ENCODE data around the gene HMX1.

HMX1 gene

DNA sequence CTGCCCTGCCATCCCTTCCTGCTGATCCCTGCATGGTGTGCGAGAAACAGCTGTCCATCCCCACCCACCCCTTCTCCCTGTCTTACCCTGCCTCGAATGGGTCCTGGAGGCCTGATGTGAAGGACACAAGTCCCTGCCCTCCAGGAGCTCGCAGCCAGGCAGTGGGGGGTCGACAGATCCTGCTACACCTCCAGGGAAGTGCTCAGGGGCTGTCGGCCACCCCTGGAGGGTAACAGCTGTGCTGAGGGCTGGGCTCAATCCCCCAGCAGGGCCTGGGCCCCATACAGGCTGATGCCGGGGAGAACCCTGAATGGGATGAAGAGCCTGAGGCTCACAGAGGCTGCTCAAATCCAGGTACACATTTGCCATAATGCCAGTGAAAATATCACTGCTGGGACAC is 17.6 kb downstream of the HMX1 start:
- H3K79me2 ChIP-seq (ENCODE audit: control insufficient read depth, insufficient read depth, low read length): no peaks in the 10 kb centered on the region
- H3K4me1 ChIP-seq (ENCODE audit: control insufficient read depth, low read depth, low read length): peaks cover 1% of the 10 kb centered on the region
- H2BK5ac ChIP-seq (ENCODE audit: low read length): no peak overlapping the region
- no peak overlapping the region for H2AK5ac ChIP-seq (ENCODE audit: low read length)
- H3K4ac ChIP-seq (ENCODE audit: low read depth, low read length): no peak overlapping the region
- DNase-seq: no peak
- H3K9ac ChIP-seq (ENCODE audit: low read length): no peak overlapping the region
- no peak overlapping the region for H3K56ac ChIP-seq (ENCODE audit: low read length)
- no peak overlapping the region for H3K27ac ChIP-seq (ENCODE audit: low read depth, low read length)
- H3K36me3 ChIP-seq (ENCODE audit: control insufficient read depth, insufficient read depth, low read length): no peaks in the 10 kb centered on the region
- H3K79me1 ChIP-seq (ENCODE audit: low read length): no peaks in the 10 kb centered on the region
- H3K23ac ChIP-seq (ENCODE audit: low read length): no peak overlapping the region
- no peak overlapping the region for H4K5ac ChIP-seq (ENCODE audit: low read length)
- WGBS (ENCODE audit: extremely low coverage, insufficient coverage, low lambda C conversion rate): no CpG with 5 or more reads among the region's 6 CpGs
- no peak overlapping the region for H3K4me2 ChIP-seq (ENCODE audit: low read length)
- H3K18ac ChIP-seq (ENCODE audit: low read length): no peak overlapping the region
- H3K4me3 ChIP-seq (ENCODE audit: low read length): no peak overlapping the region
- peaks cover 15% of the 10 kb centered on the region for H3K27me3 ChIP-seq (ENCODE audit: insufficient read depth, low read length, poor library complexity)
- H2BK15ac ChIP-seq (replicated peaks; ENCODE audit: low read depth): no peak overlapping the region
- no peak overlapping the region for H2BK120ac ChIP-seq (ENCODE audit: low read depth, low read length)
- H4K8ac ChIP-seq (ENCODE audit: low read depth, low read length): no peak overlapping the region

GRCh38 chr4:8853249-8853648 is 18.4 kb downstream of the HMX1 start:
- no peaks in the 10 kb centered on the region for H3K79me1 ChIP-seq (ENCODE audit: low read length)
- no peak for DNase-seq
- no peak overlapping the region for H2BK15ac ChIP-seq (replicated peaks; ENCODE audit: low read depth)
- no peak overlapping the region for H3K27ac ChIP-seq (ENCODE audit: low read depth, low read length)
- H3K18ac ChIP-seq (ENCODE audit: low read length): no peak overlapping the region
- no peaks in the 10 kb centered on the region for H3K79me2 ChIP-seq (ENCODE audit: control insufficient read depth, insufficient read depth, low read length)
- no peak overlapping the region for H3K56ac ChIP-seq (ENCODE audit: low read length)
- no peak overlapping the region for H2BK120ac ChIP-seq (ENCODE audit: low read depth, low read length)
- WGBS (ENCODE audit: extremely low coverage, insufficient coverage, low lambda C conversion rate): no CpG with 5 or more reads among the region's 6 CpGs
- no peak overlapping the region for H3K4me2 ChIP-seq (ENCODE audit: low read length)
- no peak overlapping the region for H3K4me3 ChIP-seq (ENCODE audit: low read length)
- no peaks in the 10 kb centered on the region for H3K36me3 ChIP-seq (ENCODE audit: control insufficient read depth, insufficient read depth, low read length)
- H3K27me3 ChIP-seq (ENCODE audit: insufficient read depth, low read length, poor library complexity): peaks cover 10% of the 10 kb centered on the region
- no peak overlapping the region for H3K23ac ChIP-seq (ENCODE audit: low read length)
- no peak overlapping the region for H3K9ac ChIP-seq (ENCODE audit: low read length)
- no peak overlapping the region for H3K4ac ChIP-seq (ENCODE audit: low read depth, low read length)
- H2BK5ac ChIP-seq (ENCODE audit: low read length): no peak overlapping the region
- no peak overlapping the region for H4K5ac ChIP-seq (ENCODE audit: low read length)
- no peak overlapping the region for H4K8ac ChIP-seq (ENCODE audit: low read depth, low read length)
- H3K4me1 ChIP-seq (ENCODE audit: control insufficient read depth, low read depth, low read length): peaks cover 1% of the 10 kb centered on the region
- H2AK5ac ChIP-seq (ENCODE audit: low read length): no peak overlapping the region

GRCh38 chr4:8852118-8852704 is 19.4 kb downstream of the HMX1 start:
- no peaks in the 10 kb centered on the region for H3K79me1 ChIP-seq (ENCODE audit: low read length)
- H3K18ac ChIP-seq (ENCODE audit: low read length): no peak overlapping the region
- no peak overlapping the region for H3K56ac ChIP-seq (ENCODE audit: low read length)
- no peak overlapping the region for H3K4ac ChIP-seq (ENCODE audit: low read depth, low read length)
- no peak overlapping the region for H2AK5ac ChIP-seq (ENCODE audit: low read length)
- WGBS (ENCODE audit: extremely low coverage, insufficient coverage, low lambda C conversion rate): no CpG with 5 or more reads among the region's 17 CpGs
- no peak overlapping the region for H3K23ac ChIP-seq (ENCODE audit: low read length)
- no peak overlapping the region for H2BK5ac ChIP-seq (ENCODE audit: low read length)
- DNase-seq: no peak
- no peak overlapping the region for H3K4me3 ChIP-seq (ENCODE audit: low read length)
- no peak overlapping the region for H4K8ac ChIP-seq (ENCODE audit: low read depth, low read length)
- no peak overlapping the region for H2BK15ac ChIP-seq (replicated peaks; ENCODE audit: low read depth)
- H3K4me1 ChIP-seq (ENCODE audit: control insufficient read depth, low read depth, low read length): peaks cover 1% of the 10 kb centered on the region
- H3K27ac ChIP-seq (ENCODE audit: low read depth, low read length): no peak overlapping the region
- no peaks in the 10 kb centered on the region for H3K36me3 ChIP-seq (ENCODE audit: control insufficient read depth, insufficient read depth, low read length)
- peaks cover 6% of the 10 kb centered on the region for H3K27me3 ChIP-seq (ENCODE audit: insufficient read depth, low read length, poor library complexity)
- no peak overlapping the region for H3K9ac ChIP-seq (ENCODE audit: low read length)
- H4K5ac ChIP-seq (ENCODE audit: low read length): no peak overlapping the region
- no peaks in the 10 kb centered on the region for H3K79me2 ChIP-seq (ENCODE audit: control insufficient read depth, insufficient read depth, low read length)
- no peak overlapping the region for H3K4me2 ChIP-seq (ENCODE audit: low read length)
- no peak overlapping the region for H2BK120ac ChIP-seq (ENCODE audit: low read depth, low read length)

DNA sequence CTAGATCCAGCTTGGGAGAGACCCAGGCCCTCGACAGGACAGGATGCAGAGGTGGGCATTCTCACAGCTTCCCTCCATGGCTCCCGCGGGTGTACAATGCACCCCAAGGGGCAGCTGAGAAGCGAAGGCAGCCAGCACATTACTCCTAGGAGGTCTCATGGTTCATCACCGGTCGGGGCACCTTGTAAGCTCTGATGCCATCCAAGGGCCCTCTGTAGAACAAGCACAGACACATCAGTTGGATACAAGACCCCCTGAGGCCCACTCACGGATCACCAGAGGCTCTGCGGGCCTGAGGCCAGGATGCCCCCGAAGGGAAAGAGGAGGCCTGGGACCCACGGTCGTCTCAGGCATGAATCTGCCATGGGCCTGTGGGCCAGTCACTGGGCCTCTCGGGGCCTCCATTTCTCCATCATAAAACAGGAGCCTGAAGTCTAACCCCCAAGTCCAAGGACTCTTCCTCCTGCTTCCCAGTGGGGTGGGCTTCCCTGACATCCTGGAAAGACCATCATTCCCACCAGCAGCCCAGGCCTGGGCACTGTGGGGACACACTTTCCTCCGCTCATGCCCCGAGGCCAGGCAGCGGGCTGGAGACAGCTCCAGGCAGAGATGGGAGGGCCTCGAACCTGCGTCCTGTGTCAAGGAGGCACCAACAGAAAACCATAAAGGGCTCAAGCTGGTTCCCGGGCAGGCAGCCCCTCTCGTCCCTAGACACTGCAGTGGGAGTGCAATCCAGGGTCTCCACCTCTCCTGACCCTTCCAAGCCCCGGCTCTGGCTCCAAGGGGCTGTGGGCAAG is 20.1 kb downstream of the HMX1 start:
- H4K8ac ChIP-seq (ENCODE audit: low read depth, low read length): no peak overlapping the region
- H3K79me1 ChIP-seq (ENCODE audit: low read length): no peaks in the 10 kb centered on the region
- no peak overlapping the region for H3K18ac ChIP-seq (ENCODE audit: low read length)
- H3K79me2 ChIP-seq (ENCODE audit: control insufficient read depth, insufficient read depth, low read length): no peaks in the 10 kb centered on the region
- no peaks in the 10 kb centered on the region for H3K36me3 ChIP-seq (ENCODE audit: control insufficient read depth, insufficient read depth, low read length)
- no peak overlapping the region for H3K56ac ChIP-seq (ENCODE audit: low read length)
- no peak overlapping the region for H3K27ac ChIP-seq (ENCODE audit: low read depth, low read length)
- H2BK120ac ChIP-seq (ENCODE audit: low read depth, low read length): no peak overlapping the region
- DNase-seq: no peak
- H3K4me2 ChIP-seq (ENCODE audit: low read length): no peak overlapping the region
- H3K4ac ChIP-seq (ENCODE audit: low read depth, low read length): no peak overlapping the region
- H3K9ac ChIP-seq (ENCODE audit: low read length): no peak overlapping the region
- no peak overlapping the region for H4K5ac ChIP-seq (ENCODE audit: low read length)
- H3K23ac ChIP-seq (ENCODE audit: low read length): no peak overlapping the region
- no peak overlapping the region for H3K4me3 ChIP-seq (ENCODE audit: low read length)
- H3K4me1 ChIP-seq (ENCODE audit: control insufficient read depth, low read depth, low read length): peaks cover 1% of the 10 kb centered on the region
- H2AK5ac ChIP-seq (ENCODE audit: low read length): no peak overlapping the region
- no peak overlapping the region for H2BK5ac ChIP-seq (ENCODE audit: low read length)
- H3K27me3 ChIP-seq (ENCODE audit: insufficient read depth, low read length, poor library complexity): peaks cover 5% of the 10 kb centered on the region
- WGBS (ENCODE audit: extremely low coverage, insufficient coverage, low lambda C conversion rate): no CpG with 5 or more reads among the region's 20 CpGs
- H2BK15ac ChIP-seq (replicated peaks; ENCODE audit: low read depth): no peak overlapping the region

DNA sequence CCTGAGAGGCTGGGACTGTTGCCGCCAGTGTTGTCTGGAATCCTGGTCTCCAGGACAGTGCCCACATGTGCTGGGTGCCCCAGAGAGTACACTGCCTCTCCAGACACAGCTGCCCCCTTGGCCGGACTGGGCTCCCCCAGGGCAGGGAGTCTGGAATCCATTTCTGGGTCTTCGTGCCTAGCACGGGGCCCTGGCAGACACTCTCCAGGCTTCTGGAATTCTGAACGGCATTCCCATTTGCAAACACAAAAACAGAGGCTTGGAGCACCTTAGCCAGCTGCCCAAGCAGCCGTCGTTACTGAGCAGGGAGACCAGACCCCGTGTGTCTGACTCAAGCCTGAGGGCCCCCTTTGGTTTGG is 20.8 kb downstream of the HMX1 start:
- Histone ChIP-seq H3K4ac (ENCODE audit: low read depth, low read length) (no peak overlapping the region), H3K23ac (ENCODE audit: low read length) (no peak overlapping the region), H2BK5ac (ENCODE audit: low read length) (no peak overlapping the region), H4K8ac (ENCODE audit: low read depth, low read length) (no peak overlapping the region), H3K9ac (ENCODE audit: low read length) (no peak overlapping the region), H2BK120ac (ENCODE audit: low read depth, low read length) (no peak overlapping the region), H2BK15ac (replicated peaks; ENCODE audit: low read depth) (no peak overlapping the region), H3K4me2 (ENCODE audit: low read length) (no peak overlapping the region), H4K5ac (ENCODE audit: low read length) (no peak overlapping the region), H3K18ac (ENCODE audit: low read length) (no peak overlapping the region), H3K4me1 (ENCODE audit: control insufficient read depth, low read depth, low read length) (peaks cover 1% of the 10 kb centered on the region), H3K79me2 (ENCODE audit: control insufficient read depth, insufficient read depth, low read length) (no peaks in the 10 kb centered on the region), H3K36me3 (ENCODE audit: control insufficient read depth, insufficient read depth, low read length) (no peaks in the 10 kb centered on the region), H3K56ac (ENCODE audit: low read length) (no peak overlapping the region), H3K27ac (ENCODE audit: low read depth, low read length) (no peak overlapping the region), H3K79me1 (ENCODE audit: low read length) (no peaks in the 10 kb centered on the region), H3K27me3 (ENCODE audit: insufficient read depth, low read length, poor library complexity) (no peaks in the 10 kb centered on the region), H2AK5ac (ENCODE audit: low read length) (no peak overlapping the region), H3K4me3 (ENCODE audit: low read length) (no peak overlapping the region)
- DNase-seq: no peak
- WGBS (ENCODE audit: extremely low coverage, insufficient coverage, low lambda C conversion rate): no CpG with 5 or more reads among the region's 8 CpGs
